ENCODE data around the gene ENKUR. TPM values are rescaled to one million over a fixed set of nuclear protein-coding genes. Genes with fewer than 3 reads are reported as not detected.

Gene ENKUR
- total RNA-seq, 1 experiment from 2014 or later, result 0.17 TPM

DNA sequence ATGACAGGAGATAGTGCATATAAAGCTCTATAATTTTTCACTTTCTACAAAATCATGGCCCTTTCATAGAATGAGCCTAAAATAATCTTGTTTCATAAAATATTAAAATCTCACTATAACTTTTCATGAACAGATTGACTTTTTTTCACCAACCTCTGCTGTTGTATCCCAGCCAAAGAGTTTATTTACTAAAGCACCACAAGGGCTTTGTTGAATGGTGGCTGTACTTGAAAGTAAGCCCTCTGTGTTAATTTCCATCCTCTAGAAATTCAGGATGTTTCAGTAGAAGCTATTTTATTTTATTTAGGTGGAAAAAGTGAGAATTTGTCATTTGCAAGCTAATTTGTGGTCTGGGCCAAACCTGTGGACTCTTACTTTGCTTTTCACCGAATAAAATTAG is 30.7 kb upstream of the ENKUR start:
- Histone ChIP-seq H3K4me1 (ENCODE audit: insufficient read depth, low read length, poor library complexity, severe bottlenecking) (no peaks in the 10 kb centered on the region), H3K27me3 (replicated peaks; ENCODE audit: insufficient read depth, low read depth, low read length, poor library complexity) (no peaks in the 10 kb centered on the region), H3K4me3 (ENCODE audit: low read depth, low read length, poor library complexity, severe bottlenecking) (no peak overlapping the region), H3K36me3 (ENCODE audit: insufficient read depth, low read length, poor library complexity, severe bottlenecking) (no peaks in the 10 kb centered on the region), H3K27ac (ENCODE audit: low read depth, low read length, poor library complexity, severe bottlenecking) (no peak overlapping the region), H3K9me3 (ENCODE audit: low read depth, low read length, poor library complexity, severe bottlenecking) (no peaks in the 10 kb centered on the region)
- ChIA-PET POLR2A (ENCODE audit: low non-redundant PET) (no interaction called here), CTCF (no interaction called here)
- intact Hi-C loops (cut with micrococcal nuclease; ENCODE audit: unreplicated experiment), result no loop called here
- no peak for DNase-seq (ENCODE audit: low spot score)
- TF ChIP-seq, protein P1, sequence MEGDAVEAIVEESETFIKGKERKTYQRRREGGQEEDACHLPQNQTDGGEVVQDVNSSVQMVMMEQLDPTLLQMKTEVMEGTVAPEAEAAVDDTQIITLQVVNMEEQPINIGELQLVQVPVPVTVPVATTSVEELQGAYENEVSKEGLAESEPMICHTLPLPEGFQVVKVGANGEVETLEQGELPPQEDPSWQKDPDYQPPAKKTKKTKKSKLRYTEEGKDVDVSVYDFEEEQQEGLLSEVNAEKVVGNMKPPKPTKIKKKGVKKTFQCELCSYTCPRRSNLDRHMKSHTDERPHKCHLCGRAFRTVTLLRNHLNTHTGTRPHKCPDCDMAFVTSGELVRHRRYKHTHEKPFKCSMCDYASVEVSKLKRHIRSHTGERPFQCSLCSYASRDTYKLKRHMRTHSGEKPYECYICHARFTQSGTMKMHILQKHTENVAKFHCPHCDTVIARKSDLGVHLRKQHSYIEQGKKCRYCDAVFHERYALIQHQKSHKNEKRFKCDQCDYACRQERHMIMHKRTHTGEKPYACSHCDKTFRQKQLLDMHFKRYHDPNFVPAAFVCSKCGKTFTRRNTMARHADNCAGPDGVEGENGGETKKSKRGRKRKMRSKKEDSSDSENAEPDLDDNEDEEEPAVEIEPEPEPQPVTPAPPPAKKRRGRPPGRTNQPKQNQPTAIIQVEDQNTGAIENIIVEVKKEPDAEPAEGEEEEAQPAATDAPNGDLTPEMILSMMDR (conservative IDR thresholded peaks at IDR 0.05; ENCODE audit: low read depth, low read length), result no peak
- no peak for TF ChIP-seq EZH2 (IDR thresholded peaks at IDR 0.05; ENCODE audit: borderline replicate concordance, low read depth, low read length, poor library complexity, severe bottlenecking)
- no TSS peak for BruUV-seq (replicated peaks)

DNA sequence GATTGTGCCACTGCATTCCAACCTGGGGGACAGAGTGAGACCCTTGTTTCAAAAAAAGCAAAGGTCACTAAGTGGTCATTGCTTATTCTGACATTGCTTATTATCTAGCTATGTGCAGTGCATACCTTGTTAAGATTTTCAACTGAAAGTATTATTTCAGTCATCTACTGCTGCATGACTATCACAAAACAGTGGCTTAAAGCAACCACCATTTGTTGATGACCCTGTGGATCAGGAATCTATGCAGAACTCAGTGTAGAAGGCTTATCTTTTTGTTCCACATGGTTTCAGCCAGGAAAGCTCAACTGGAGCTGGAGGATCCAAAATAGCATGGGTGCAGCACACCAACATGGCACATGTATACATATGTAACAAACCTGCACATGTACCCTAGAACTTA is 23.6 kb upstream of the ENKUR start:
- no peak for DNase-seq (ENCODE audit: low spot score)
- H3K27me3 ChIP-seq (replicated peaks; ENCODE audit: insufficient read depth, low read depth, low read length, poor library complexity), result no peaks in the 10 kb centered on the region
- no peak overlapping the region for H3K27ac ChIP-seq (ENCODE audit: low read depth, low read length, poor library complexity, severe bottlenecking)
- H3K4me1 ChIP-seq (ENCODE audit: insufficient read depth, low read length, poor library complexity, severe bottlenecking), result no peaks in the 10 kb centered on the region
- ChIA-PET POLR2A (ENCODE audit: low non-redundant PET) (interaction anchor here (0.6 kb wide), 1 partner anchor 70 kb away, joined by 6 read pairs; no protein-coding TSS in a partner anchor), CTCF (interaction anchor here (0.6 kb wide), 1 partner anchor 472 kb away, joined by 6 read pairs; no protein-coding TSS in a partner anchor)
- no TSS peak for BruUV-seq (replicated peaks)
- TF ChIP-seq EZH2 (IDR thresholded peaks at IDR 0.05; ENCODE audit: borderline replicate concordance, low read depth, low read length, poor library complexity, severe bottlenecking), result no peak
- TF ChIP-seq, protein P1 (conservative IDR thresholded peaks at IDR 0.05; ENCODE audit: low read depth, low read length), result no peak
- H3K9me3 ChIP-seq (ENCODE audit: low read depth, low read length, poor library complexity, severe bottlenecking), result no peaks in the 10 kb centered on the region
- no peaks in the 10 kb centered on the region for H3K36me3 ChIP-seq (ENCODE audit: insufficient read depth, low read length, poor library complexity, severe bottlenecking)
- intact Hi-C loops (cut with micrococcal nuclease; ENCODE audit: unreplicated experiment), result no loop called here
- no peak overlapping the region for H3K4me3 ChIP-seq (ENCODE audit: low read depth, low read length, poor library complexity, severe bottlenecking)

DNA sequence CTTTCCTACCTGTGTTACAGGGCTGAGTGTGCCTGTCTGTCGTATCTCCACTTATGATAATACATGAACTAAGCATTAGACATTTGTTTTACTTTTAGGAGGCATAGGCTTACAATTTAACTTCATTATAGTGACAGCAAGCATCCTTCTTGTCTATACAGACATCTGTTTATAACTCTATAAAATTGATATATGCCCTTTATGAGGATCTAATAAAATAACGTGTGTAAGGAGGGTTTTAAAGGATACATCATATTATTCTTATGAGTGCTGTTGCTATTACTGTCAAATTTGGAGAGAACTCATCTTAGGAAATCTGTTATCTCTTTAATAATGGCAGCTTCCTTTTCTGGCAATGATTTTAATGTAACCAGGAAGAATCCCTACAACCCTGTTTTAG is 22.4 kb upstream of the ENKUR start:
- Histone ChIP-seq H3K27ac (ENCODE audit: low read depth, low read length, poor library complexity, severe bottlenecking) (no peak overlapping the region), H3K36me3 (ENCODE audit: insufficient read depth, low read length, poor library complexity, severe bottlenecking) (no peaks in the 10 kb centered on the region), H3K9me3 (ENCODE audit: low read depth, low read length, poor library complexity, severe bottlenecking) (no peaks in the 10 kb centered on the region), H3K4me3 (ENCODE audit: low read depth, low read length, poor library complexity, severe bottlenecking) (no peak overlapping the region), H3K27me3 (replicated peaks; ENCODE audit: insufficient read depth, low read depth, low read length, poor library complexity) (no peaks in the 10 kb centered on the region), H3K4me1 (ENCODE audit: insufficient read depth, low read length, poor library complexity, severe bottlenecking) (no peaks in the 10 kb centered on the region)
- ChIA-PET CTCF (no interaction called here), POLR2A (ENCODE audit: low non-redundant PET) (no interaction called here)
- TF ChIP-seq EZH2 (IDR thresholded peaks at IDR 0.05; ENCODE audit: borderline replicate concordance, low read depth, low read length, poor library complexity, severe bottlenecking), result no peak
- TF ChIP-seq, protein P1 (conservative IDR thresholded peaks at IDR 0.05; ENCODE audit: low read depth, low read length), result no peak
- BruUV-seq (replicated peaks), result no TSS peak
- no peak for DNase-seq (ENCODE audit: low spot score)
- intact Hi-C loops (cut with micrococcal nuclease; ENCODE audit: unreplicated experiment), result no loop called here

All from A673 (cell line).